BE2C (cell line): ENCODE data around the gene RUNX2.
"Not testable (repeated sequence)": the region's sequence is repeated elsewhere in the genome, so short reads cannot be mapped to it uniquely, and the experiment has no call there.

Experiments used
- DNase-seq: peaks from one replicate; pipeline ENCODE4 v3.0.0-alpha.2; 2020
- H3K27me3 ChIP-seq: fragments of 250-450 bp; sonication (Bioruptor Pico); 2 replicates; pipeline ENCODE4 v1.5.1; 2020; ENCODE audit warnings: mild to moderate bottlenecking
- H3K36me3 ChIP-seq: fragments of 250-450 bp; sonication (Bioruptor Pico); 2 replicates; pipeline ENCODE4 v1.5.1; 2020; ENCODE audit warnings: mild to moderate bottlenecking
- H3K4me1 ChIP-seq: fragments of 250-450 bp; sonication (Bioruptor Pico); 2 replicates; pipeline ENCODE4 v1.5.1; 2020
- H3K4me3 ChIP-seq: 2 replicates; pipeline ENCODE4 v1.5.1; 2011; ENCODE audit warnings: low read depth, low read length
- H3K9me3 ChIP-seq: fragments of 250-450 bp; sonication (Bioruptor Pico); 2 replicates; pipeline ENCODE4 v1.5.1; 2020
- CTCF ChIP-seq: IDR thresholded peaks from 2 replicates; pipeline ENCODE4 v1.5.1; 2012; ENCODE audit warnings: mild to moderate bottlenecking, low read depth, low read length

The RUNX2 gene

GRCh38 chr6:45466686-45467085 is 138.6 kb downstream of the RUNX2 start:
- Histone ChIP-seq H3K27me3 (peaks cover 6% of the 10 kb centered on the region; the same call in 1 of the 2 replicates), H3K4me1 (no peaks in the 10 kb centered on the region), H3K36me3 (no peaks in the 10 kb centered on the region), H3K9me3 (no peaks in the 10 kb centered on the region), H3K4me3 (no peak overlapping the region)
- DNase-seq: no peak
- TF ChIP-seq CTCF: no peak

- H3K36me3 ChIP-seq, DNase-seq, H3K4me1 ChIP-seq, H3K4me3 ChIP-seq, H3K9me3 ChIP-seq, H3K27me3 ChIP-seq: not testable (repeated sequence)
Measured at GRCh38 chr6:45467417-45467816, 139.3 kb downstream of the RUNX2 start.

GRCh38 chr6:45467853-45468252 is 139.7 kb downstream of the RUNX2 start:
- Histone ChIP-seq H3K36me3 (no peaks in the 10 kb centered on the region), H3K4me1 (no peaks in the 10 kb centered on the region), H3K9me3 (no peaks in the 10 kb centered on the region), H3K4me3 (no peak overlapping the region), H3K27me3 (peaks cover 6% of the 10 kb centered on the region)
- no peak for DNase-seq
- TF ChIP-seq CTCF: no peak

GRCh38 chr6:45469663-45470062 is 141.5 kb downstream of the RUNX2 start:
- TF ChIP-seq CTCF: no peak
- Histone ChIP-seq H3K9me3 (no peaks in the 10 kb centered on the region), H3K4me1 (no peaks in the 10 kb centered on the region), H3K36me3 (no peaks in the 10 kb centered on the region), H3K27me3 (peaks cover 6% of the 10 kb centered on the region), H3K4me3 (no peak overlapping the region)
- DNase-seq: no peak

GRCh38 chr6:45470131-45470738 is 142.1 kb downstream of the RUNX2 start:
- Histone ChIP-seq H3K27me3 (peaks cover 6% of the 10 kb centered on the region), H3K4me1 (no peaks in the 10 kb centered on the region), H3K36me3 (no peaks in the 10 kb centered on the region), H3K4me3 (no peak overlapping the region), H3K9me3 (no peaks in the 10 kb centered on the region)
- no peak for TF ChIP-seq CTCF
- DNase-seq: no peak

GRCh38 chr6:45472382-45472781 is 144.3 kb downstream of the RUNX2 start:
- Histone ChIP-seq H3K36me3 (no peaks in the 10 kb centered on the region), H3K27me3 (peaks cover 6% of the 10 kb centered on the region)
- no peak for TF ChIP-seq CTCF

More at GRCh38 chr6:45472382-45472781, 144.3 kb downstream of the RUNX2 start:
- Histone ChIP-seq H3K9me3 (no peaks in the 10 kb centered on the region), H3K4me3 (no peak overlapping the region), H3K4me1 (no peaks in the 10 kb centered on the region)
- DNase-seq: no peak
